Spleen (tissue), 7 donors: ENCODE data around the gene ZNF740.
"Not testable (repeated sequence)": the region's sequence is repeated elsewhere in the genome, so short reads cannot be mapped to it uniquely, and the experiment has no call there.

Experiments used
- POLR2A ChIP-seq, 3 donors: fragments of 450-650 bp; IDR thresholded peaks; one replicate each; pipeline ENCODE4 v1.5.1; 2017; ENCODE audit warnings: antibody characterized with exemption in 3 of 3, mild to moderate bottlenecking in 1 of 3
- POLR2AphosphoS5 ChIP-seq, 3 donors: sonication (generic); formaldehyde crosslinking; IDR thresholded peaks; one replicate each; pipeline ENCODE4 v1.5.1; 2017; ENCODE audit warnings: antibody characterized with exemption in 3 of 3
- TF ChIP-seq, protein P1 (sequence below), 11 experiments: fragments of 200-600 bp in 7 of 11; fragments of 450-650 bp in 4 of 11; sonication (generic) in 4 of 11; IDR thresholded peaks in 8 of 11; conservative IDR thresholded peaks in 3 of 11; 1 replicate in 7 of 11; 2 replicates in 4 of 11; pipeline versions ENCODE4 v1.4.0 to v1.8.0; 2016 to 2021; ENCODE audit warnings: antibody characterized with exemption in 11 of 11, inconsistent platforms in 4 of 11, mild to moderate bottlenecking in 1 of 11
- donor health status: DM: no; HTN: no; CAD: no; lungs with moderate emphysema.
- donor health status: DM: no; HTN: no; CAD: no.
- donor health status: DM: no; HTN: no; CAD: no.

DNA sequence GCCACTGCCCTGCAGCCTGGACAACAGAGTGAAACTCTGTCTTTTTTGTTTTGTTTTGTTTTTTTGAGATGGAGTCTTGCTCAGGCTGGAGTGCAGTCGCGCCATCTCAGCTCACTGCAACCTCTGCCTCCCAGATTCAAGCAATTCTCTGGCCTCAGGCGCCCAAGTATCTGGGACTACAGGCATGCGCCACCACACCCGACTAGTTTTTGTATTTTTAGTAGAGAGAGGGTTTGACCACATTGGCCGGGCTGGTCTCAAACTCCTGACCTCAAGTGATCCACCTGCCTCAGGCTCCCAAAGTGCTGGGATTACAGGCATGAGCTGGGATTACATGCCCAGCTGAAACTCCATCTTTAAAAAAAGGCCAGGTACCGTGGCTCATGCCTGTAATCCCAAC, 21.8 kb downstream of the ZNF740 start:
- TF ChIP-seq, protein P1, sequence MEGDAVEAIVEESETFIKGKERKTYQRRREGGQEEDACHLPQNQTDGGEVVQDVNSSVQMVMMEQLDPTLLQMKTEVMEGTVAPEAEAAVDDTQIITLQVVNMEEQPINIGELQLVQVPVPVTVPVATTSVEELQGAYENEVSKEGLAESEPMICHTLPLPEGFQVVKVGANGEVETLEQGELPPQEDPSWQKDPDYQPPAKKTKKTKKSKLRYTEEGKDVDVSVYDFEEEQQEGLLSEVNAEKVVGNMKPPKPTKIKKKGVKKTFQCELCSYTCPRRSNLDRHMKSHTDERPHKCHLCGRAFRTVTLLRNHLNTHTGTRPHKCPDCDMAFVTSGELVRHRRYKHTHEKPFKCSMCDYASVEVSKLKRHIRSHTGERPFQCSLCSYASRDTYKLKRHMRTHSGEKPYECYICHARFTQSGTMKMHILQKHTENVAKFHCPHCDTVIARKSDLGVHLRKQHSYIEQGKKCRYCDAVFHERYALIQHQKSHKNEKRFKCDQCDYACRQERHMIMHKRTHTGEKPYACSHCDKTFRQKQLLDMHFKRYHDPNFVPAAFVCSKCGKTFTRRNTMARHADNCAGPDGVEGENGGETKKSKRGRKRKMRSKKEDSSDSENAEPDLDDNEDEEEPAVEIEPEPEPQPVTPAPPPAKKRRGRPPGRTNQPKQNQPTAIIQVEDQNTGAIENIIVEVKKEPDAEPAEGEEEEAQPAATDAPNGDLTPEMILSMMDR (IDR thresholded peaks at IDR 0.05 in 8 of 11, conservative IDR thresholded peaks at IDR 0.05 in 3 of 11), result not testable (repeated sequence)
- not testable (repeated sequence) for TF ChIP-seq POLR2A, POLR2AphosphoS5 (IDR thresholded peaks at IDR 0.05)
